Sciatic nerve (tissue), 2 donors: ENCODE measurements around the gene OR2B2. TPM values are rescaled to one million over a fixed set of nuclear protein-coding genes. Genes with fewer than 3 reads are reported as not detected.

ENCODE experiments used
- ATAC-seq: fragments of 200-7000 bp; cut with Tn5 transposase; one replicate; pipeline ENCODE4 v1.9.1; 2020; ENCODE audit warnings: mild to moderate bottlenecking, moderate library complexity
- DNase-seq: peaks from one replicate; pipeline ENCODE4 v3.0.0-alpha.2; 2020; ENCODE audit warnings: low spot score
- intact Hi-C: fragments of 100-400 bp; cut with DNase I; formaldehyde crosslinking; loops from one replicate; pipeline ENCODE4 v1.14.2; 2022
- total RNA-seq: library from RNA; stranded (reverse); fragmentation: NEBNext Ultra II Directional; extraction: Animal tissue kit (Norgen Biotek cat#: 25700); gene quantifications from one replicate; pipeline ENCODE4 v1.2.1, GENCODE V29; 2021
- donor health status: DM: no; HTN: no; CAD: no.
- donor health status: DM: no; HTN: no; CAD: no.

Gene OR2B2
- total RNA-seq, 1 donor from 2014 or later, result not detected

DNA sequence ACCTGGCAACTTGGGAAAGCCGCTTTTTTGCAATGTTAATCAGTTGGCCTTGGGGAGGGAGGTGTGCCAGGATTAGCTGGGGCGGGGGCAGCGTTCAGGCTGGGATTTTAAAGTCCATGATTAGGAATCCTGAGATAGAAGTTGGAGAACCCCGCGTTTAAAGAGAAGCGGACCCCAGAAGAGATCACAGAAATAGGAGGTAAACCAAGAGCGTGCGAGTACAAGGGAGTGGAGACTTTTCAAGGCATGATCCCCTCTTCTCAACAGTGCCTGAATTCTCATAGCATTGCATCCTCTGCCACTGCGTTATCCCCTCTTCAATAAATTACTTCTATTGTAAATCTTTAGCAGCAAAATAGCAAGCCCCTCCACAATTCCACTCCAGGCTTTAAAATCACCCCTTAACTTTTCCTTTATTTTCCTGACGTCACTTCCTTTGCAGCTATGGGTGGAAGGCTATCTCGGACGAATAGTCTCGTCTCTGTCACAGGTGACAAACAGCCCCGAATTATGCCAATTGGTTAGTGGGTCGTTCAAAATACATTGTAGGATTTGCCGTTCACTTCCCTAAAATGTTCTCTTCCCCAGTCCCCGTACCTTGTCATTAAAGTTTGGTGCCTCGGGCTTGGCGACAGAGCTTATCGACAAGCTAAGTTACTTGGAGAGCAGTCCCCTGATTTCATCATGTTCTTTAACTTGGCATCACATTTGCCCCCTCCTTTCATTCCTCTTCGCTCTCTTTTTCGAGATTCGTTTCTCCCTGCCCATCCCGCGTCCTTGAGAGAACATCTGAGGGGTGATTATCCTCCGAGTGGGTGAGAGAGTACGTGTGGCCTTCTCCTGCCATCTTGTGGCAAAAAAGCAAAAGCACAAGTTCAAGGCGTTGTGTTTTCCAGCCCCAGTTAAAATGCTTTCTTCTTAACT is 17.1 kb downstream of the OR2B2 start:
- DNase-seq (no peak), ATAC-seq (peak; percentile 89)
- intact Hi-C loops, result loop anchor here (10.0 kb wide), 1 partner anchor 710 kb away; no protein-coding TSS in a partner anchor

GRCh38 chr6:27893836-27894807 is 18.1 kb downstream of the OR2B2 start:
- DNase-seq, result peak; percentile 90
- intact Hi-C loops, result loop anchor here (10.0 kb wide), 1 partner anchor 709 kb away; no protein-coding TSS in a partner anchor
- ATAC-seq, result peak; percentile 91

- intact Hi-C loops, result loop anchor here (10.0 kb wide), 1 partner anchor 708 kb away; no protein-coding TSS in a partner anchor
- DNase-seq, result peak; percentile 80
- peak; percentile 65 for ATAC-seq
Observed at GRCh38 chr6:27893059-27893835, 18.9 kb downstream of the OR2B2 start.

- ATAC-seq, result no peak
- intact Hi-C loops, result loop anchor here (10.0 kb wide), 1 partner anchor 708 kb away; no protein-coding TSS in a partner anchor
- DNase-seq, result no peak
Observed at GRCh38 chr6:27892649-27893058, 19.5 kb downstream of the OR2B2 start.

GRCh38 chr6:27891320-27891875 is 20.8 kb downstream of the OR2B2 start:
- intact Hi-C loops, result loop anchor here (10.0 kb wide), 1 partner anchor 707 kb away; no protein-coding TSS in a partner anchor
- no peak for ATAC-seq
- DNase-seq, result no peak

GRCh38 chr6:27890445-27891319 is 21.5 kb downstream of the OR2B2 start:
- DNase-seq (no peak), ATAC-seq (peak; percentile 8)
- intact Hi-C loops, result loop anchor here (10.0 kb wide), 1 partner anchor 706 kb away; no protein-coding TSS in a partner anchor

DNA sequence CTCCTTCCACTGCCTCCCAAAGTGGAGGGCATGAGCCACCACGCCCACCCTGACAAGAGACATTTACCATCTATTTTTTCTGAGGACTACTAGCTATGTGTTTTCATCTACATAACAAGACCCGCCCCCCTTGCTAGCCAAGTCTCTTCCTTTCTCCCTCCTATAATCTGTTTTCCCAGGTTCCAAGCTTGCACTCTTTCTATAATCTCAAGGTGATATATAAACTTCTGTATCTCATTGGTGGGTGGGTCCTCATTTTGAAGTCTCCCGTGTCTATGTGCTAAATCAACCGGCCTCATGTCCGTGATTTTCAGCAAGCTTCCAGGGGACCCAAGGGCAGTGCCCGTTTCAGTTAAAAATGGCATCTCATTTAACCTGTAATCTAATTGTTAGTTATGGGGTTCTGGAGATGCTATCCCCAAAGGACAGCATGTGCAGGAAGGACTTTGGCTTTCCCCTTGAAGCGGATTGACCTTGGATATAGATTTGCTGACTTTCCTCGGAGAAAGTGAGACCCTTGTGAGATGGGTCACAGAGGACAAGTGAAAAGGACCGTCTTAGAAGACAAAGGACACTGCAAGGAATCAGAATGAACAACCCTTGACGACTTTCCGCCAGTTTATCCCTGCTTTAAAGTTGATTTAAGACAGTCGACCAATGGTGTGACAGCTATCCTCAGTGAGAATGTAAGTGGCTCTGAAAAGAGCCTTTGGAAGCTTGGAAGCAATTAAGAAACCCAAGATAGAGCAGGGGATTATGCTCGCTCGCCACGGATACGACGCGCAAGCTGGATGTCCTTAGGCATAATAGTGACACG is 22.4 kb downstream of the OR2B2 start:
- ATAC-seq (no peak), DNase-seq (no peak)
- intact Hi-C loops, result loop anchor here (10.0 kb wide), 1 partner anchor 705 kb away; no protein-coding TSS in a partner anchor

- intact Hi-C loops, result no loop called here
- DNase-seq (no peak), ATAC-seq (no peak)
Observed at GRCh38 chr6:27889275-27889627, 22.9 kb downstream of the OR2B2 start.

DNA sequence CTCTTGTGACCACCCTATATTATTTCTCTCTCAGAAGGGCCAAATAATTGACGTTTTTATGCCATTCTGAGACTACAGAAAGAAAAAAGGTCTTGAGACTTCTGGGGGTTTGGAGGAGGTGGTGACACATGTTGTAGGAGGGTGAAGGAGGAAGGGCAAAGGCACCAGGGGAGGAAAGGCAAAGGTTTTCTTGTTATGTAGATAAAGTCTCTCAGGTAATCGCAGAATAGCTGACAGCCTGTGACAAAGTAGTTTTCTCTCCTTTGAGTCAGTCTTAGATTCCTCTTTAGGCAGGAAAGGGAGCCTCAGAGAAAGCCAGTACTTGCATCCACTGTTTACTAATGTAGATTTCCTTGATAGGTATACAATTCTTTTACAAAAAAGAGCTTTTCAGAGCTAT is 23.6 kb downstream of the OR2B2 start:
- ATAC-seq (no peak), DNase-seq (no peak)
- intact Hi-C loops, result no loop called here

DNA sequence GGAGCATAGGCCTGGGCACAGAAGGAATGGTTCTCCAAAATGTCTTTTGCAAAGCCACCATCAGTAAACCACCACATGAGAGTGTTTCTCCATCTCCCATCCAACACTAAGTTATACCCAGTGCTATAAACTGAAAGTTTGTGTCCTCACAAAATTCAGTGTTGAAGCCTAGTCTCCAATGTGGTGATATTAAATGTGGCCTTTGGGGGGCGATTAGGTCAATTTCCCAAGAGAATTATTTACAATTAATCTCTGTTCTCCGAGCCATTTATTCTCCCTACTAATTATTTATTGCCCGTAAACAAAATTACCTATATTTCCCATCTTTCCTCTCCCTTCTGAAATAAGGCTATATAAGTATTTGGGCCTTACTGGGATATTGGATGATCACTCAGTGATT is 26.1 kb downstream of the OR2B2 start:
- ATAC-seq (no peak), DNase-seq (no peak)
- intact Hi-C loops, result no loop called here

- DNase-seq (no peak), ATAC-seq (no peak)
- intact Hi-C loops, result no loop called here
Observed at GRCh38 chr6:27883136-27883535, 29.1 kb downstream of the OR2B2 start.

DNA sequence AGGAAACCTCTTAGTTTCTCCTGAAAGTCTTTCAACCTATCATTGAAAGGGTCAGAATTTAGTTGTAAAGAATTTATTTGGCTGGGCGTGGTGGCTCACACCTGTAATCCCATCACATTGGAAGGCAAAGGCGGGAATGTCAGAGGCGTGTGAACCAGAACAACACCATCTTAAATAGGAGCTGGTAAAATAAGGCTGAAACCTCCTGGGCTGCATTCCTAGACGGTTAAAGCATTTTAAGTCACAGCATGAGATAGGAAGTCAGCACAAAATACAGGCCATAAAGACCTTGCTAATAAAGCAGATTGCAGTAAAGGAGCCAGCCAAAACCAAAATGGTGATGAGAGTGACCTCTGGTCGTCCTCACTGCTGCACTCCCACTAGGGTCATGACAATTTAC is 29.6 kb downstream of the OR2B2 start:
- no peak for DNase-seq
- intact Hi-C loops, result no loop called here
- ATAC-seq, result no peak

- intact Hi-C loops, result no loop called here
- no peak for DNase-seq
- no peak for ATAC-seq
Observed at GRCh38 chr6:27879837-27880236, 32.4 kb downstream of the OR2B2 start.

- intact Hi-C loops, result no loop called here
- no peak for DNase-seq
- ATAC-seq, result no peak
Observed at GRCh38 chr6:27874016-27874415, 38.2 kb downstream of the OR2B2 start.

DNA sequence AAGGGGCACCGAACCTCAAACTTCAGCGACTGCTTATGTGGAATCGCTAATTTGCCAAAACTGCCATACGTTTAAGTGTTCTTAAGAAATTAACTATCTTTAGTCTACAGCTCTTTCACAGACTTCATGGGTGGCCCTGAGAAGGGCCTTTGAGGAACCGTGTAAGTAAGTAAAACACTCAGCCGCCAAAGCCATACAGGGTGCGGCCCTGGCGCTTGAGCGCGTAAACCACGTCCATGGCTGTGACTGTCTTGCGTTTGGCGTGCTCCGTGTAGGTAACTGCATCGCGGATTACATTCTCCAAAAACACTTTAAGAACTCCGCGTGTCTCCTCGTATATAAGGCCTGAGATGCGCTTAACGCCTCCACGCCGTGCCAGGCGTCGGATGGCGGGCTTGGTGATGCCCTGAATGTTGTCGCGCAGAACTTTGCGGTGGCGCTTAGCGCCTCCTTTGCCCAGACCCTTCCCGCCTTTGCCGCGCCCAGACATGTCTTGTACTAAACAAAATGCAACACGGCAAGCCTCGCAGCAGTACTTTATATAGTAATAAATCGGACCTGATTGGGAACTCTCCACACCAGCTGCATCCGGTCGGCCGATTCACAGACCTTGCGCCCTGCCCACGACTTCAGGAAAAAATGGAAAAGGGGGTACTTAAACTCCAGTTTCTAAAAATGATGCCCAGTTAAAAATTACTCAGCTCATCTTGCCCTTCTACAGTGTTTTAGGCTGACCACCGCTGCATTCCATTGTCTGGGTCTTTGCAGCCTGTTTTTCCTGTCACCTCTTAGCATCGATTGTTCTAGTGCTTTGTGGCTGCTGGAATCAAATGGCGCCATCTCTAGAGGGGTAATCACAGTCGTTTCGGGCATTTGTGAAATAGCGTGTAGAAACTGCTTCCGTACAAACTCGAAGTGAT is 38.9 kb downstream of the OR2B2 start:
- intact Hi-C loops, result no loop called here
- peak; percentile 72 for DNase-seq

GRCh38 chr6:27872642-27873020 is 39.6 kb downstream of the OR2B2 start:
- ATAC-seq (peak; percentile 4), DNase-seq (no peak)
- intact Hi-C loops, result no loop called here

More for the DNA sequence above, 38.9 kb downstream of the OR2B2 start:
- peak; percentile 70 for ATAC-seq
